DMS153 (cell line): ENCODE data around the gene CNIH4.
"Not testable (repeated sequence)": the region's sequence is repeated elsewhere in the genome, so short reads cannot be mapped to it uniquely, and the experiment has no call there.

Experiments
- DNase-seq: peaks from one replicate; lab custom pipeline; 2025; lab: John Stamatoyannopoulos, UW

CNIH4 gene

DNA sequence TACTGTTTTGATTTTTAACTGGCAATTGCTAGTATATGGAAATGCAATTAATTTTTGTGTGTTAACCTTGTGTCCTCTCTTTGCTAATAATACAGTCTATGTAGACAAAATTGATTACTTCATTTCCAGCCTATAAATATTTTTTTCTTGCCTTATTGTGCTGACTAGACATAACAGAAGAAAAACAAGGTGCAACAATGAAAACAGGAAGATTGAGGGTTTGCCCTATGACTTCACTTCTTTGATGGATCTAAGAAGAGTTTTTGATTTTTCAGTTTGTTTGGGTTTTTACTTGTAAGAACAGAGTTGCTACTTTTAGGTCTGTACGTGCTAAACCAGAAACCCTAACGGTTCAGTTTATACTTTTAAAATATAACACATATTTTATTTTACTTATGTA is 8.5 kb upstream of the CNIH4 start:
- no peak for DNase-seq

DNA sequence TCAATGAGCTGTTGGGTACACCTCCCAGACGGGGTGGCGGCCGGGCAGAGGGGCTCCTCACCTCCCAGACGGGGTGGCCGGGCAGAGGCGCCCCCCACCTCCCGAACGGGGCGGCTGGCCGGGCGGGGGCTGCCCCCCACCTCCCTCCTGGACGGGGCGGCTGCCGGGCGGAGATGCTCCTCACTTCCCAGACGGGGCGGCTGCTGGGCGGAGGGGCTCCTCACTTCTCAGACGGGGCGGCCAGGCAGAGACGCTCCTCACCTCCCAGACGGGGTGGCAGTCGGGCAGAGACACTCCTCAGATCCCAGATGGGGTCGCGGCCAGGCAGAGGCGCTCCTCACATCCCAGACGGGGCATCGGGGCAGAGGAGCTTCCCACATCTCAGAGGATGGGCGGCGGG is 7.0 kb upstream of the CNIH4 start:
- not testable (repeated sequence) for DNase-seq

- not testable (repeated sequence) for DNase-seq
Measured at GRCh38 chr1:224352436-224353085, 4.1 kb upstream of the CNIH4 start.

DNA sequence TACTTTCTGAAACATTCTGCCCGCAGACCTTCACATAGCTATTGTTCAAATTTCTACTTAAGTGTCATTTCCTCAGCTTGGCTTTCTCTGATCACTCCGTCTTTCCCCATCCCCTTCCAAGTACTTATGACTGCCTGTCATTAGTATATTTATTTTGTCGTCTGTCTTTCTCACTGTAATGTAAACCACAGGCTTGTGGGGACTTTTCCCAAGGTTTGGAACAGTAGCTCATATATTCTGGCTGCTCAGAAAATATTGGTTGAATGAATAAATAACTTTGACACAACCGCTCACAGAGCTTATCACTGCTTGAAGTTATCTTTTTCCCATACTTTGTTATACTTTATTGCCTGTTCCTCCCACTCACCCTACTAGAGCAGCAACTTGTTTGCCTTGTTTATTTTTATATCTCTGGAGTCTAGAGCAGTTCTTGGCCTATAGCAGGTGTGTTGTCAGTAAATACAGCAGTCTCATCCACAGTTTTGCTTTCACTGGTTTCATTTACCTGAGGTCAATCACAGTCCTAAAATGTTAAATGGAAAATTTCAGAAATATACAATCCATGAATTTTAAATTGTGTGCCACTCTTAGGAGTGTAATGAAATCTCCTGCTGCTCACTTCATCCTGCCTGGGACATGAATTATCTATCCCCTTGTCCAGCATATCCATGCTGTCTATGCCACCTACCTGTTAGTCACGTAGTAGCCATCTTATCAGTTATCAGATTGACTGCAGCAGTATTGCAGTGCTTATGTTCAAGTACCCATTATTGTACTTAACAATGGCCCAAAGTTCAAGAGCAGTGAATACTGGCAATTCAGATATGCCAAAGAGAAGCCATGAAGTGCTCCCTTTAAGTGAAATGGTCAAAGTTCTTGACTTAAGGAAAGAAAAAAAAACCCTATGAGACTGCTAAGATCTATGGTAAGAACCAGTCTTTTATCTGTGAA is 2.4 kb upstream of the CNIH4 start:
- no peak for DNase-seq

DNA sequence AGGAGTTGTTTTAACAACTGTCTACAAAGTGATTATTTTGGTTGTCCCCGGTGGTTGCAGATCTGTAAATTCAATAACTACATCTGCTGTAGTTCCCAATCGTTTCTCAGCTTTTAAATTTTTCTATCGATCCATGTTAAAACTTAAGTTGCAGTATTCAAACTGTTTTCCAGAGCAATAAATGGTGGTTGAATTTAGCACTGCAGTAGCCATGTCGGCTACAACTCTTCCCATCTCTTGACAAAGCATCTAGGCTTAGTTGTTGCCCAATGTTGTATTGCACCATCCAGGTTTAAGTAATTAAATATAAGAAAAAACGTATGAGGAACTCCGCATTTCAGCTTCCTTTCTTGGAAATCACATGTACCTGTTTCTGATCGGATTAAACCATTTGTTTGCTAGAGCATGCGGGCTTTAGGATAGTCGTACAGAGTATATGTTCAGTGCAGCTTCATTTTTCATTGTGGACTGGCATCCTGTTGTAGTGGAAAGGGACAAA is 996 bp downstream of the CNIH4 start:
- DNase-seq: no peak

DNA sequence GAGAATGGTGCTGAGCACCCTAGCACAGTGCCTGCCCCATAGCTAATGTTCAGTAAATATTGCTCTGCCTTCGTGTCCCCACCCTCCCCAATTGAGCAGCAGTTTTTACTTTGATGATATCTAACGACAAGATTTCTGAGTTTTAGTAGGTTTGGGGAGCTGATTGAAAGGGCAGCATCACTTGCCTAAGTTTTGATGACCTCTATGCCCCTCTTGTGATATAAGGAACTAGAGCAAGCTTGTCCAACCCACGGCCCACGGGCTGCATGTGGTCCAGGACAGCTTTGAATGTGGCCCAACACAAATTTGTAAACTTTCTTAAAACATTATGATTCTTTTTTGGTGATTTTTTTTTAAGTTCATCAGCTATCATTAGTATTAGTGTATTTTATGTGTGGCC is 1.6 kb downstream of the CNIH4 start:
- no peak for DNase-seq

GRCh38 chr1:224359207-224359606 is 2.5 kb downstream of the CNIH4 start:
- DNase-seq: no peak

- DNase-seq: no peak
Measured at GRCh38 chr1:224368409-224368808, 11.7 kb downstream of the CNIH4 start.

DNA sequence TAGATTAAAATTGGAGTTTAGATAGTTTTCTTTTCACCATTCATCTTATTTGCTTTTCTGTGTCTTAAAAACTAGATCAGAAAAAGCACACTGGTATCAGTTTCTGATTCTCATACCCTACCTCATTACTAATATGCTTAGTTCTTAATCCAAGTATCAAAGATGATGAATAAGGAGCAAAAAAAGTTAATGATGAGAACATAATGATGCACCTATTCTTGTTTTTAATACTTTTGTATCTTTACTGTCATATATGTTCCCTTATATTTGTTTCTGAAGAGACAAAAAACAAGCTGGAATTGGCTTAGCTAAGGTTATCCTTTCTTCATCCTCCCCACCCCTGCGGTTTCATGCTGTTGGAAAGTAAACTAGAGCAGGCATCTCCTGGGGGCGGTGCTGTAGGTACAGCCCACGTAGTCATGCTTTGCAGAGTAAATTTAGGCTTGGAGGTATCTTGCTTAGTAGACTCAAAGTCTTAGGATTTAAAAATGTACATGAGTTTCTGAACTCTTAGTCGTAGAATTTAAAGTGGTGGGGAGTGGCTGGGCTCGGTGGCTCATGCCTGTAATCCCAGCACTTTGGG is 16.4 kb downstream of the CNIH4 start:
- no peak for DNase-seq

DNA sequence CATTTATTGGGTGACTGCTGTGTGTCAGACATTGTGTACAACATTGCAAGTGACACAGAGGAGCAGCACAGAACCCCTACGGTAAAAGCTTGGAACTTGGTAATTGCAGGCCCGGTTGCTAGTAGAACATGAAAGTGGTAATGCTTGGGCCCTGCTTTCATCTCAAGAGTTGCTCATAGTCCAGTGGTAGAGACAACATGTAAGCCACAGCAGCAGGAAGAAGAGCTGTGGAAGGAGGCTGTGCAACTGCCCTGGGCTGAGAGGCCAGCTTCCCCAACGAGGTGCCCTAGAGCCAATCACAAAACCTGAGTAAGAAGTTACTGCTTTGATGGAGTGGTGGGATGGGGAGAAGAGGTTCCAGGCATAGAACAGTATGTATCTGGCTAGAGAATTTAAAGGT is 18.4 kb downstream of the CNIH4 start:
- DNase-seq: no peak

- DNase-seq: no peak
Measured at GRCh38 chr1:224377676-224378006, 21.0 kb downstream of the CNIH4 start.

DNA sequence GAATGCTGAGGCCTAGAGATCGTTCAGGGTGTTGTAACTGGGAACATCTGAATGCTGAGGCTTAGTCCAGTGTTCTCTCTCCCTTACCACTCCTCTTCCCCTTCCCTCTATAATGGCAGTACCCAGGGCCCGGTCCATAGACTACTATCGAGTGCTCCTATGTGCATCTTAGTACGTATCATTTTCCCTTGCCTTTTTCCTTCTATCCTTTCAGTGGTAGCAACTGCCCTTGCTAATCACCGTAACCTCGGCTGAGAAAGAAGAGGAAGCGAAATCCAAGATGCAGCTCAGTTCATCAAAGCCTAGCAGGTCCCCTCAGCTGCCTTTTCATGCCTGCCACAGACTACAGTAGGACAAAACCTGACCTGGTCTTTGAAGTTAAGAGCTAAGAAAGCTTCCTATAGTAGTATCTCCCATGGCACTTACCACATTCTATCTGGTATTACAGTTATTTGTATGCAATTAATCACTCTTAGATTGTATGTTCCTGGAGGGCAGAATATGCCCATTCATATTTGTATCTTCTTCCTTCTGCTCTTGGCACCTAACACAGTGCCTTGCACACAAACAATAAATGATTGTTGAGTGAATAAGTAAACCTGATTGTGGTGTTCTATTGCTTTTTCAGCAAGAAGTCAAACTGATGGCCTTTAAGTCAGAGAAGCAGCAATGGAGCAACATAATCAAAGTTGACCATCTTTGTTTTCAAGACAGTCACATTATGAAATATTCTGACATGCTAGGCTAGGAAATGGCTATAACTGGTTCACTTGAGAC is 22.4 kb downstream of the CNIH4 start:
- DNase-seq: no peak

DNA sequence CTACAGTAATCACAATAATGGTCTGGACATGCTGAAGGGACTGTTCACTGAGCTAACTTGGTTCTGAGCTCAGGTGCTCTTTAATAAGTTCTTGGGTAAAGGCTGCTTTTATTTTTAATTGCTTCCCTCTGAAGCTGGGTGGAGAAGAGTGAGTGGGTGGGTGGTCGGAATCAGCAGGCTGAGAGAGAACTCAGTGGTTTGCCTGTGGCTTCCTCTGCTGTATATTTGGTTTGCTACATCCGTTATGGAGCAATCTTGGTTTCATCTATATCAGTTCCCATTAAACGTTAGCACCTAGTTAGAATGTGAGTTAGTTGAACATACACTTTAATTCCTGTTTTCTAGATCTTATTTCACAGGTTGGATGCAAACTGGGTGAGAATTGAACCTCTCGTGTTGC is 23.3 kb downstream of the CNIH4 start:
- DNase-seq: no peak

GRCh38 chr1:224381880-224382548 is 25.3 kb downstream of the CNIH4 start:
- DNase-seq: no peak

- DNase-seq: no peak
Measured at GRCh38 chr1:224383218-224383617, 26.5 kb downstream of the CNIH4 start.

DNA sequence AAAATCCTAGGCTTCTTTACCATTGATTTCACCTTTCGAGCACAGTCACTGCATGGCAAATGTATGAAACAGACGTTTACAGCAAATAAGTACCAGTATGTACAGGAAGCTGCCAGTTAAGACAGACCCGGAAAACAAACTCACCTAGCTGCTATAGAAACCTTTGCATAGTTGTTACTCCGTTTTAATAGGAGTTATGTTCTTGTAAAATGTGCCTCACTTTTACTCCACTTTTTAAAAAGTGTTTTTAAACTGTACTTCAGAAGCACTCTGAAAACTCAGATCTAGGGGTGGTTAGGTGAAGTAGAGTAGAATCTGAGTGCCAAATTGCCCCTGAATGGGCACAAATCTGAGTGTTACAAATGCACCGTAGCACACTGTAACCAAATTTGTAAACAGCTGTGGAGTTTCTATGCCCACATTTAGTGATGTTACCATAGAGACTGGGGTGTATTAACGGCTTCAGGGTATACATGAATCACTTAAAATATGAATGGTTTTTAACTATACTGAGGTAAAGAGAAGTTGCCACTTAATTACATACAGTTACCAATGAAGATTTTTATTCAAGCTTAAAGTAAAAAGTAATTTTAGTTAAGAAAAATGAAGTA is 30.7 kb downstream of the CNIH4 start:
- no peak for DNase-seq

DNA sequence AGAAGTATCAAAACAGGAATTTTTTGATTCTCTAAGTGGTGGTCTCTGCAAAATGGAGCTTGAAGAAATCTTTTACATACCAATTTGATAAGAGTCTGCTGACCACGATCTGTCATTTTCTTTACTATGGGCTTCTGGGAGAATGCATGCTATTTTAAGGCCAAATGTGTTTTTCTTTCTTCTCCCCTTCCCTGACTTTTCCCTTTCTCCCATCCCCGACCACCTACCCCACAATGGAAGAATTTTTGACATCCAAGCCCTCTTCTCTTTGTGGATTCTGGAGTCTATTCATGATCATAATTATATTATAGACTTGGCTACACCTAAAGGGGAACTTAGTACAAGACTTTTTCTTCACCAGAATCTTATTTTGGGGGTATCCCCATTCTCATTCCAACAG is 31.3 kb downstream of the CNIH4 start:
- no peak for DNase-seq

GRCh38 chr1:224390517-224390916 is 33.8 kb downstream of the CNIH4 start:
- DNase-seq: no peak

DNA sequence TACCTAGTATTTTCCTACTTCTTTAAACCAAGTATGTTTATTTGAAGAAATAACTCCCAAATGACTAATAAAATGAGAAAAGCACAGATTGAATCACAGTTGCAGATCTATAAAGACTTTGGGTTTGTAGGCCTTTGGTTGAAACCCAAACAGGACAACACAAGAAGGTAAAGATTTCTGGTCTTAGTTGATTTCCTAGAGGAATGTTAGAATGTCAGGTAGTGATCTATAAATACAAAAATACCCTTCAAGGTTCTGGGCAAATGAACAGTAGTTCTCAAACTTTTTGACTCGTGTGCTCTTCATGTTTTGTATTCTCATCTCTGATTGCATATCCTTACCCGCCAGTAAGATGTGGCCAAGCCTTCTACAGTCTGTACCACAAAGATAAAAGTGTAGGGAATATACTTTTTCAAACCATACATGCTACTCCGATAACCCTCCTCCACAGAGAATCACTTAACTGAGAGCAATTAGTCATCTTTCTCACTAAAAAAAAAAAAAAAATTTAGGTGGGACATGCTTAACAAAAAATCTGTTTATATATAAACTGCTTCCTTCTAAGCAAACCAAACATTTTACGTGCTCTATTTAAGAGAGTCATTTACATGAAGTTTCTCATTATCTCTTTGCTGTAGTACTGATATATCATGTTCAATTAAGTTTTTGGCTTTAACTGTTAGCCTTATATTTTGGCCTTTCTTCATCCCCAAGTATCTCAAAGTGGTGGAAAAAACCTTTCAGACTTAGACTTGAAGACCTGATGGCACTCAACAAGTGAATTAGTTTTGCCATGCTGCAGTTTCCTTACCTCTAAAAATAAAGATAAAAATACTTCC is 36.0 kb downstream of the CNIH4 start:
- no peak for DNase-seq

DNA sequence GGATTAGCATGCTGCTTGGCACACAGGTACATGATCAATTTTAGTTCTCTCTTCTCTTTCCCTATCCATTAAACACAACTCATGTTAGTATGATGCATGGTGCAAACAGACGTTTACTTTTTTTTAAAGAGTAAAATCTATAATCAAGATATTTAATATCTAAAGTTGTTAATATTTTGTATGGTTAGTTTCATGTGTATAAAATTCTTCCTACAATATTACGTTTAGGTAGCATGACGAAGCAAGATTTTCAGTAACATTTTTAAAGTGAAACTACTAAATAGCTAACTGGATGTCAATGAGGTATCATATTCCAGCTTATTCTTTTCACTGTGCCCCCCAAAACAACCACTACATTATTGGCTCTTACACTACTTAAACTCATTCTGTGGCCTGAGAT is 36.6 kb downstream of the CNIH4 start:
- DNase-seq: no peak
